NCI-H2107 treated with DMSO at 0.1 percent for 48 hours (cell line): ENCODE measurements around the gene ARHGEF16.

Experiments
- DNase-seq: peaks from one replicate; lab custom pipeline; 2025; ENCODE audit not compliant: unreplicated experiment; lab: John Stamatoyannopoulos, UW

The ARHGEF16 gene

DNA sequence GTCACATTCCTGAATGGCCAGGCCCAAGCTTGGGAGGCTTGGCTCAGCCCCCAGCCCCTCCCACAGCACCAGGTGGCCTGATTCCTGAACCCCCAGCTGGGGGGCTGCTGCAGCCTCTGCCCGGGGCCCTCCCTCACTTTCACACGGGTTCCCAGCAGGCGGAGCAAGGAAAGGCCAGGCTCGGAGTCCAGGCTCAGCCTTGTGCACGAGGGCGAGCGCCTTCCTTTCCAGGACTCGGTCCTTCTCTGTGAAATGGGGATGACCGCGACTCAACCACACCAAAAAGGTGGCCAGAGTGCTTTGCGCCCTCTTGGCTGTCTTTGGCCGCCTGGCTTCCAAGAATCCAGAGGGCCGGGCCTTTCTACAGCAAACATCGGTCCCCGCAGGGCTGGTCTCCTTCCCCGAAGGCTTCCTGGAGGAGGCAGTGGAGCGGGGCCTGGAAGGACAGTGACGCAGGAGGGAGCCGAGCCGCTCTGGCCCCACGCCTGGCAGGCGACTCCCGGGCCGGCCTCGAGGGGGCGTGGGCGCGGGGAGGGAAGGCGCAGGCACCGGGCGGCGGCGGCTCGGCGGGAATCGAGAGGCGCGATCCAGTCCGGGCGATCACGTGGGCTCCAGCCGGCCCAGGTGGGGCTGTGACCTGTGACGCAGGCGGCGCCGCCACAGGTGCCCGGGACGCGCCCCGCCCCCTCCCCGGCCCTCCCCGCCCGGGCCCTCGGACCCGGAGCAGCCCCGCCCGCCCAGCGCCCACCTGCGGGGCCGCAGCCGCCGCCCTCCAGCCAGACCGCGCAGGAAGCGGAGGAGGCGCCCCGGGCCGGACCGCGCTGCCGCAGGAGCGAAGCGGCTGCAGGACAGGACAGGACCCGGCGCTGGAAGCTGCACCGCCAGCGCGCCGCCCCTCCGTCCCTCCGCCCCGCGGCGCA is at the start of gene ARHGEF16:
ARHGEF16 (plus strand) TSS at position 775 of the 920 bp plus-strand sequence. CDS start 8,420 bp downstream, outside the sequence.
- no peak for DNase-seq

DNA sequence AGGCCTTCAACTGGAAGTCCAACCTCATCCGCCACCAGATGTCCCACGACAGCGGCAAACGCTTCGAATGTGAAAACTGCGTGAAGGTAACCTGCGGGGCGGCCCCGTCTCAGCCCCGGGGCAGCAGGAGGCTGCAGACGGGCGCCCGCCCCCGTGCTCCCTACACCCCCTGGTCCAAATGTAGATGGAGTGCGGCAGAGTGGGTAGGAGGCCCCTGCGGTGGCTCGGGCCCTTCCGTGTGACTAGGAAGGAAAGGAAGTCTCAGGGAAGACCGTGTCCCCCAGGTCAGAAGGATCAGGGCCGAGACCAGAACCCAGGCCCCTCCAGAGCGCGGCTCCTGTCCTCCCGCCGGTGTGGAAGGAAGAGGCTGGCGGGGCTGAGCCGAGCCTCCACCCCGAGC is 49.7 kb upstream of the ARHGEF16 start:
- DNase-seq: no peak

DNA sequence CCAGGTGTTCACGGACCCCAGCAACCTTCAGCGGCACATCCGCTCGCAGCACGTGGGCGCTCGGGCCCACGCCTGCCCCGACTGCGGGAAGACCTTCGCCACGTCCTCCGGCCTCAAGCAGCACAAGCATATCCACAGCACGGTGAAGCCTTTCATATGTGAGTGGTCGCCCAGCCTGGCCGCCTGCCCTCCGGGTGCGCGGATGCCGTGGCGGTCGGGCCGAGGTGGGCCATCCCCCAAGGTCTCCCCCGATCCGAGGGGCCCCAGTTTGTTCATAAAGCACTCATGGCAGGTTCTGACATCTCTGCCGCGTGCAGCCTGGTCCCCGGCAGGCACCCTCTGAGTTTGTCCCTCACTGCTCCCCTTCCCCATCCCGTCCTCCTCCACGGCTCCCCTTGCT is 49.0 kb upstream of the ARHGEF16 start:
- no peak for DNase-seq

DNA sequence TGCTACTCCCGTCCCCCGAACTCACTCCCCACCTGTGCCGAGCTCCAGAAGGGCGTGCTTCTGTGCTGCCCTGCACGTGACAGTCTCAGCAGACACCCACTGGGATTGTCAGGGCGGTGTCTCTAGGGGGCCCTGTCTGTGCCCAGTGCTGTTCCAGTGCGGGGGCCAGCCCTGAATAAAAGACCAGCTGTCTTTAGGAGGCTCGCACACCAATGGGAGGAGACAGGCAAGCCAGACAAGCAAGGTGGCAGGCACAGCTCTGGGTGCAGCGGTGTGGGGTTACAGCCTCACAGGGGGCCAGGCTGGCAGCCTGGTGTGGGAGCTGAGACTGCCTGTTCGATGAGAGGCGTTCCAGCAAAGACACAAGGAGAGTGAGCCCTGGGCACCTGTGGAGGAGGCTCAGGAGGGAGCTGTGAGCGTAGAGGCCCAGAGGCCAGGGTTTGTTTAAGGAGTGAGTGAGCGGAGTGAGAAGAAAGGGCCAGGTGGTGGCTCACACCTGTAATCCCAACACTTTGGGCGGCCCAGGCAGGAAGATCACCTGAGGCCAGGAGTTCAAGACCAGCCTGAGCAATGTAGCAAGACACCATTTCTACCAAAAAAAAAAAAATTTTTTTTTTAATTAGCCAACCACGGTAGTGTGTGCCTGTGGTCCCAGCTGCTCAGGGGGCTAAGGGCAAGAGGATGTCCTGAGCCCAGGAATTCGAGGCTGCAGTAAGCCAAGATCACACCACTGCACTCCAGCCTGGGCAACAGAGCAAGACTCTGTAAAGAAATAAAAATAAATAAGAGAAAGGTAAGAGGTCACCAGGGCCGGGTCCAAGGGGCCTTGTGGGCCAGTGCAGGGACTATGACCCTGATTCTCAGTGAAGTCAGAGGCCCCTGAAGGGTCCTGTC is 48.2 kb upstream of the ARHGEF16 start:
- peak; percentile 45 for DNase-seq

DNA sequence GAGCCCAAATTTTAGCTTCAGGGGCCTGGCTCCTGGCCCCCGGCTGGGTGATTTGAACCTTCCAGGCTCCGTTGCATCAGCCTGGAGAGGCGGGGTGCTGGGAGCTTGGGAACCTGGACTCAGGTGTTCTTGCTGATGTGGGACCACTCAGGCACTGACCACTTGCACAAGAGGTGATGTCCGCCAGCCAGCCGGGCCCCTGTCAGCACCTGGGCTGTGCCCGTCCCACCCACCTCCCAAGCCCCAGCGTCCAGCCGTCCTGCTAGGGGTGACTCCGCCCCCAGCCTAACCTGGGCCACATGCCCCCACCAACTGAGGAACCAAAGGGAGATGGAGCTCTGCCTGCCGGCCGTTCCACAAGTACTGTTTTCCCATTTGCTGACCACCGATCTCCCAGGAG is 47.4 kb upstream of the ARHGEF16 start:
- no peak for DNase-seq

DNA sequence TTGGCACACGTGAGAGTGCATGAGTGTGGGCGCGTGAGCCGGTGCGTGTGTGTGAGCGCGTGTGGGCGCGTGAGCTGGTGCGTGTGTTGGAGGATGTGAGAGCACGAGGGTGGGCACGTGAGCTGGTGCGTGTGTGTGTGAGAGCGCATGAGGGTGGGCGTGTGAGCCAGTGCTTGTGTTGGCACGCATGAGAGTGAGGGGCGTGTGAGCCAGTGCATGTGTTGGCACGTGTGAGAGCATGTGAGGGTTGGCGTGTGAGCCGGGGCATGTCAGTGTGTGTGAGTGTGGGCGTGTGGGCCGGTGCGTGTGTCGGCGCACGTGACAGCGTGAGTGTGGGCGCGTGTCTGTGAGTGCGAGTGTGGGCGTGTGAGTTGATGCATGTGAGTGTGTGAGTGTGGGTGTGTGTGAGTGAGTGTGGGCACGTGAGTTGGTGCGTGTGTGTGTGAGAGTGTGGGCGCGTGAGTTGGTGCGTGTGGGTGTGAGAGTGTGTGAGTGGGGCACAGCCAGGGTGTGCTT is 45.7 kb upstream of the ARHGEF16 start:
- no peak for DNase-seq

DNA sequence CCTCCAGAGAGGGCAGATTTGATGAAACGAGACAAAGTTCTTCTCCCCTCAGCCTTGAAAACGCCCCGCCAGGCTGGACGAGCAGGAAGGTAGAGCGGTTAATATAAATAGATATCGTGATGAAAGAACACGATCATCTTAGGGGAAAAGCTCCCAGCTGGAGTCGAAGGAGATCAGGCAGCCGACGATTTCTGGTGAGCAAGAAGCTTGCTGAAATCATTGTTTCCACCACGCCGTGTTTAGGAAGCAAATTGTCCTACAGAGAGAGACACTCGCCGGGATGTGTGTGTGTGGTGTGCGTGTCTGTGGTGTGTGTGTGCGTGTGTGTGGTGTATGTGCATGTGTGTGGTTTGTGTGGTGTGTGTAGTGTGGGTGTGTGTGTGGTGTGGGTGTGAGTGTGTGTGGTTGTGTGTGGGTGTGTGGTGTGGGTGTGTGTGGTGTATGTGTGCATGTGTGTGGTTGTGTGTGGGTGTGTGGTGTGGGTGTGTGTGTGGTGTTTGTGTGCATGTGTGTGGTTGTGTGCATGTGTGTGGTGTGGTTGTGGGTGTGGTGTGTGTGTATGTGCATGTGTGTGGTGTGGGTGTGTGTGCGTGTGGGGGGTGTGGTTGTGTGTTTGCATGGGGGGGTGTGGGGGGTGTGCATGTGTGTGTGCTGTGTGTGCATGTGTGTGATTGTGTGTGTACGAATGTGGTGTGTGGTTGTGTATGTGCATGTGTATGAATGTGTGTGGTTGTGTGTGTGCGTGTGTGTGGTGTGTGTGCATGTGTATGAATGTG is 44.9 kb upstream of the ARHGEF16 start:
- no peak for DNase-seq

DNA sequence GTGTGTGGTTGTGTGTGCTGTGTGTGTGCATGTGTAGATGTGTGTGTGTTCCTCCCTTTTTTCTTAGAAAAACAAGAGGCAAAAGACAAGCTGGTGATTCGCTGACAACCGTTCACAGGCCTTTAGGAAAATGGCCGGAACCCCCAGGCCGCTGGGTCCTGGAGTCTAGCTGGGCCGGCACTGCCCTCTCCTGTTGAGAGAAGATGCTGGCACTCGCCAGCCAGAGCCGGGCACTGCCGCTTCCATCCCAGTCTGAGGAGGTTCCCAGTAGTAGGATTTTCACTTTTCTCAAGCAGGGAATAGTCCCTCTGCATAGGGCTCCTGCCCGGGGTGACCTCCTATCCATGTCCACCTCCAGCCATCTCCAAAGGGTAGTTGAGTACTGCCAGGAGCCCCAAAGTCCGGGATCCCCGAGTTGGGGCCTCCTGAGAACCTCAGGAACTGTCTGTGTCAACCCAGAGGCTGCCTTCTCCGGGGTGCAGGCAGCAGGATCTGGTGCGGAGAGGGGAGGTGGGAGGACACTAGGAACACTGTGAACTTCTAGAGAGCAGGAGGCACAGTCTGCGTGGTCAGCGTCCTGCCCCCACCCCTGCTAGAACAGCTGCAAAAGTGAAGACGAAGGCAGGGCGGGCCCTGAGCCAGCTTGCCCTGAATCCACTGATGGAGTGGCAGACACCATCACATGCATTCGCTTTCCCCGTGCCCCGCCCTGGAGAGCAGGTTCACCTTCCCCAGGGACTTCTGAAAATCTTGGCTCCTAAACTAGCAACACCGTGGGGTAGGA is 44.1 kb upstream of the ARHGEF16 start:
- no peak for DNase-seq

DNA sequence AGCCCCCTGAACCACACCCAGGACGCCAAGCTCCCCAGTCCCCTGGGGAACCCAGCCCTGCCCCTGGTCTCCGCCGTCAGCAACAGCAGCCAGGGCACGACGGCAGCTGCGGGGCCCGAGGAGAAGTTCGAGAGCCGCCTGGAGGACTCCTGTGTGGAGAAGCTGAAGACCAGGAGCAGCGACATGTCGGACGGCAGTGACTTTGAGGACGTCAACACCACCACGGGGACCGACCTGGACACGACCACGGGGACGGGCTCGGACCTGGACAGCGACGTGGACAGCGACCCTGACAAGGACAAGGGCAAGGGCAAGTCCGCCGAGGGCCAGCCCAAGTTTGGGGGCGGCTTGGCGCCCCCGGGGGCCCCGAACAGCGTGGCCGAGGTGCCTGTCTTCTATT is 42.7 kb upstream of the ARHGEF16 start:
- no peak for DNase-seq

DNA sequence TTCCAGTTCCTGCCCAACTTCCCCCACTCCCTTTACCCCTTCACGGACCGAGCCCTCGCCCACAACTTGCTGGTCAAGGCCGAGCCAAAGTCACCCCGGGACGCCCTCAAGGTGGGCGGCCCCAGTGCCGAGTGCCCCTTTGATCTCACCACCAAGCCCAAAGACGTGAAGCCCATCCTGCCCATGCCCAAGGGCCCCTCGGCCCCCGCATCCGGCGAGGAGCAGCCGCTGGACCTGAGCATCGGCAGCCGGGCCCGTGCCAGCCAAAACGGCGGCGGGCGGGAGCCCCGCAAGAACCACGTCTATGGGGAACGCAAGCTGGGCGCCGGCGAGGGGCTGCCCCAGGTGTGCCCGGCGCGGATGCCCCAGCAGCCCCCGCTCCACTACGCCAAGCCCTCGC is 42.1 kb upstream of the ARHGEF16 start:
- no peak for DNase-seq

DNA sequence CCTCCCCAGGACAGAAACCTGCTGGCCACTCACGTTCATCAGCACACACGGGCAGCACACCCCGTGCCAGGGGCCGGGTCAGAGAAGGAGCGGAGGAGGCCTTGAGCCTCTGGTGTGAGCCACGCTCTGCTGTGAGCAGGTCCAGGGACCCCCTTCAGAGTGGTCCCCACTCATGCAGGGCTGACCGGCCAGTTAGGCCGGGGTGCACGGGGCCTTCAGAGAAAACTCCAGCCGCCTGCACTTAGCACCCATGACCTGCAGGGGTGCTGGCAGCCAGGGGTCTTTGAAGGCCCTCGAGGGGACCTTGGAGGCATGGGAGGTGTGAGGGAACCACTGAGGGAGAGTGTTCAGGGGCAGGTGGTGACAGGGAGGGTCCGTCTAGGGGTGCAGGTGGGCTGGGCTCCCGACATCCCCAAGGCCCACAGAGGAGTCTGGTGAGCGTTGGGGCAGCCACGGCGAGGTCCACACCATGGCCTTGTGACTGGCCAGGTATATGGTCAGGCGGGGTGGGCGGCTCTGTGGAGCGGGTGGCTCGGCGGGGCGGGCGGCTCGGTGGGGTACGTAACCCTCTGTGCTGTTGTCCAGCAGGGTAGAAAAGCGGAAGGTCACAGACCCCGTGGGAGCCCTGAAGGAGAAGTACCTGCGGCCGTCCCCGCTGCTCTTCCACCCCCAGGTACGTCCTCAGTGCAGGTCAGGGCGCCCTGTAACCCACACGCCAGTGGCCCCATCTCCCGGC is 40.3 kb upstream of the ARHGEF16 start:
- no peak for DNase-seq

DNA sequence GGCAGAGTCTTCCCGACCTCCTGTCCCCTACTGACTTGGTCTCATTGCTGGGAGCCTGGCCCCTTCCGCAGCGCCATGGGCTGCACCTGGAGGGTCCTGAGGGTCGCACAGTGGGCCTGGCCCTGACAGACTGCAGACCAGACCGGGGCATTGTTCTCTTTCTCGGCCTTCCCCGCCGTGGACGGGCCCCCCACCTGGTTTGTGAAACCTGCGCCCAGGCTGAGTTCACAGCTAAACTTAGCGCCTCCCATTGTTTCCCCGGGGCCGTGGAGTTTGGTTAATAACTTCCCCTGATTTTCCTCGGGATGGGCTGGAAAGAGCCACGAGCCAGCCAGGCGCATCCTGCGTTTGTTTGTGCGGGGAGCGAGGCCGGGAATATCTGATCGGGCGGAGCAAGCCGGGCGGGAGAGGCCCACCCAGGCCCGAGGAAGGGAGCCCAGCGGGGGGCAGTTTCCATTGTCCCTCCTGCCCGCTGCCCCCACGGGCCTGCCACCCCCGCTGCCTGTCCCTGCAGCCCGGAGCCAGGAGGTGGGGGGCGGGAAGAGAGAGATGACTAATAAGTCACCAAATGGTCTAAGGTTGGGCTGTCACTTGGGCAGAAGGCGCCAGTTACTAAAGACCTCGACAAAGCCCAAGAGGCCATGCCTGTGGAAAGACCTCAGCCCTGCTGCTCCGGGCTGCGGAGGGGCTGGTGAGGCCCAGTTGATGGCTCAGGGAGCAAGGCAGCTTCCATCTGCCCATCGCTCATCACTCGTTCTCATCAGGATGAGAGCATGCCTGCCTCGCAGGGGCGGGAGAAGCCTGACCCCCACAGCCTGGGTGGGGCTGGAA is 39.0 kb upstream of the ARHGEF16 start:
- no peak for DNase-seq

DNA sequence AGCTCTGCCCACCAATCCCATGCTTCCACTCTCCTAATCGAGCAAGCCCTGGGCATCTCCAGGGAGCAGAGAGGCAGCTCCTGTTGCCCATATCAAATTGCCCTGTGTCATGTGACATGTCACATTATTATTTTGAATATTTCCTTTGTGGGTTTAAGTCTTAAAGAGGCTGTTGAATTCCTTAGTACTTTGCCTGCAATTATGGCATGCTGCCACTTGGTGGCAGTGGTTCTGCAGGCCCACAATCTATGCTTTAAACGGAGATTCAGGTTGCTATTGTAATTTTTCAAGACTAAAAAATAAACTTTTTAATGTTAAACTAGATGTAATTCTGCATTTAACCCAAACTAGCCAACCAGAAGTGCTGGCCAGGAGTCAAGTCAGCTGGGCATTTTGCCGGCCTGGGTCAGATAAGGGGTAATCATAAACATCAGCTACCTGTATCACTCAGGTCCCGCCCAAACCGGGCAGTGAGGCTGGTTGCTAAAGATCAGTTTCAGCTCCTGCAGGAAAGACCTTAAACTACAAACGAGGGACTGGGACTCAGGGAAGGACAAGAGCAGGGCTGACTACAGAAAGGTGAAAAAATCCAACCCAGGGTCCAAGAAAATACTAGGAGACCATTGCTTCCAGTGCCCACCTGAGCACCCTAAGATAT is 37.3 kb upstream of the ARHGEF16 start:
- DNase-seq: no peak

DNA sequence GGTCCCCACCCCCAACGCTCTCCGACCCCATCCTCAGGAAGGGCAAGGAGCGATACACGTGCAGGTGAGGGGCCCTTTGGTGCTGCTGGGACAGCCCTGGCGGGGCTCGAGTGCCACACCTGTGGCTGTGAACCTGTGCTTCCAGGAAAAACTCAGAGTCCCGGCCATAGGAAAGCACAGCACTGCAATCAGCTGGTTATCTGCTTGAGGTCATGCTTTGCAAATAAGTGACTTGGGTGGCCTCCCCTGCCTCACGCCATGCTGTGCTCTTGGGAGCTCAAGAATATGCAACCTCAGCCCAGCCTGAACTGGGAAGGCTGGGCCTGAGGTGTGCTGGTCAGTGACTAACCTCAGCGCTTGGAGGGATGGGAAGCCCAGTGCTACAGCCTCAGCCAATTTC is 36.5 kb upstream of the ARHGEF16 start:
- no peak for DNase-seq

DNA sequence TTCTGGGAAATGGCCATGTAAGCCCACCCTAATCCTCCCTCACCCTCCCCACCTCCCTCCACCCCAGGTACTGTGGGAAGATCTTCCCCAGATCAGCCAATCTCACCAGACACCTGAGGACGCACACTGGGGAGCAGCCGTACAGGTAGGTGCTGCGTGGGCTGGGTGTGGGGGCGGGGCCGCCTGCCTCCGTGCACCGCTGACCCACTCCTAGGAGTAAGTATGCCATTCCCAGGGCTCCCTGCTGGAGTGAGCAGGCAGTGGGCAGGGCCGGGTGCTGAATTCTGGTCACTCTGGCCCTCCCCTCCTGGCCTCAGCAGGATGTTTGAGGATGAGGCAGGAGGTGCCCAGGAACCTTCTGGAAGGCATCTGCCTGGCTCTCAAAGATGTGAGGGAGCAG is 35.9 kb upstream of the ARHGEF16 start:
- DNase-seq: no peak

DNA sequence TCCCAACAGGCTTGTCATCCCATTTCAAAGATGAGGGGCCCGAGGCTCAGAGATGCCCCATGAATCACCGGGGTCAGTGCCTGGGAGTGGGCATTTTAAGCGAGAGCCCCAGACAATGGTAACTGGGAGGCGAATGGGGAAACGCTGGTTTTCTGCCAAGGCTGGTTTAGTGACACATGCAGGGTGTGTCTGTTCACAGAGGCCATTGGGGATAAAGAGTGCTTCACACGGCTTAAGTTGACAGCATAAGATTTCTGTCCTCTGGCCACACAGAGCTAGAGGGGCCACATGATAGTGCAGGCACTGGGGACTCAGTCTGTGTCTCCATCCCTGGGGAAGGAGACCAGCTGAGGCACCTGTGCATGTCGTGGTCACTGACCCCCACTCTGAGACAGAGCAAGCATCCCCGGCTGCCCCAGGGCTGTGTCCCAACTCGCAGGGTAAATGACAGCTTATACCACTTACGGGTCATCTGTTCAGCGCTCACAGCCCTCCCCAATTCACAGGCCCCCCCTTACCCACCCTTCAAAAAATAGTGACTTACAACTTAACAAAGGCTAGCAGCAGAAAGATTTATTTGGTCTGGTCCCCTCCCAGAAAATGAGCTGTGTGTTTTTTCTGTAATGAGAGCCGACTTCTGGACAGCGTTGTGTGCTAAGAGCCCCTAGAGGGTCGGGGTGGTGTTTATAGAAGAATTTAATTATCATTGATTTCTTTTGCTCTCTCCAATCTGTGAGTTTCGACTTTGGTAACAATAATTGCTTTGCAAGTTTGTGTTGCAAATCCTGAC is 34.9 kb upstream of the ARHGEF16 start:
- no peak for DNase-seq

DNA sequence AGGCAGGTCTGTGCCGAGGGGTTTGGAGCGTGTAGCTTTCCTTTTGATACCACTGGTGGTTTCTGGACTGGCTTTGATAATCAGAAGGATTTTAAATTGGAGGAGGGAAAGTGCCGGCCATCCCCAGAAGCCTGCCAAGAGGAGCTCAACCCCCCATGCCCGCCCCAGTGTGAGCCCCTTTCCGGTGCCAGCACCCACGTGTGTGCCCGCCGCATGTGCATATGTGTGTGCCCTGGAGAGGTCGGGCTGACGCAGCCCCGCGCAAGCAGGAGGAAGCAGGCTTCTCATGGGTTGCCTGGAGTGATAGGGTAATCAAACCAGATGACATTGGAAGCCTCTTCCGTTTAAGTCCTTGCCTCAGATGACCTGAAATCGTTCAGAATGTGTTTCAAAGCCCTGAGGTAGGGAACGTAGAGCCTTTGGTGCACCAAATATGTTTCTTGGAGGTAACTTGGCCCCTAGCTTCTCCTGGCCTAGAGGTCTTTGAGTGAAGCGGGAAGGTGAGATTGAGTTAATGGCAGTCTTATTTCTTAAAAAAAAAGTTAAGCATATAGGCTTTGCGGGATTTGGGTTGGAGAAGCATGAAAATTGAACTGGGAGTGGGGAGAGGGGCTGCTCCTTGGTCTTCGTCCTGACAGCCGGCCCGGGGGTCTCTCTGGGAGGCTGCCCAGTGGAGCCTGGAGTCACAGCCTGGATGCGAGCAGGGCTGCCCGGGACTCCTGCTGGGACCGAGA is 34.1 kb upstream of the ARHGEF16 start:
- no peak for DNase-seq
